ENCODE measurements around the gene LDB2. TPM values are rescaled to one million over a fixed set of nuclear protein-coding genes. Genes with fewer than 3 reads are reported as not detected.

LDB2 gene
- total RNA-seq, 2 donors from 2014 or later, result not detected

GRCh38 chr4:16505267-16505666, 393.2 kb downstream of the LDB2 start:
- no peak for ATAC-seq
- H3K27ac Mint-ChIP-seq, result no peak overlapping the region
- no peaks in the 10 kb centered on the region for H3K36me3 Mint-ChIP-seq (ENCODE audit: low read depth)
- no peak for DNase-seq
- H3K27me3 Mint-ChIP-seq, result no peaks in the 10 kb centered on the region
- H3K9me3 ChIP-seq (ENCODE audit: control insufficient read depth, low read length, poor library complexity, severe bottlenecking), result no peaks in the 10 kb centered on the region
- H3K4me1 Mint-ChIP-seq, result no peaks in the 10 kb centered on the region
- no peak overlapping the region for H3K4me3 Mint-ChIP-seq

- Mint-ChIP-seq H3K27me3 (no peaks in the 10 kb centered on the region), H3K4me1 (no peaks in the 10 kb centered on the region), H3K4me3 (no peak overlapping the region), H3K36me3 (ENCODE audit: low read depth) (no peaks in the 10 kb centered on the region), H3K27ac (no peak overlapping the region)
- no peaks in the 10 kb centered on the region for H3K9me3 ChIP-seq (ENCODE audit: control insufficient read depth, low read length, poor library complexity, severe bottlenecking)
- ATAC-seq (no peak), DNase-seq (no peak)
These were observed 394.9 kb downstream of the LDB2 start for GRCh38 chr4:16503421-16504100.

GRCh38 chr4:16498978-16499377, 399.5 kb downstream of the LDB2 start:
- no peak overlapping the region for H3K27ac Mint-ChIP-seq
- DNase-seq (no peak), ATAC-seq (no peak)
- no peaks in the 10 kb centered on the region for H3K36me3 Mint-ChIP-seq (ENCODE audit: low read depth)
- no peaks in the 10 kb centered on the region for H3K4me1 Mint-ChIP-seq
- no peaks in the 10 kb centered on the region for H3K9me3 ChIP-seq (ENCODE audit: control insufficient read depth, low read length, poor library complexity, severe bottlenecking)
- H3K27me3 Mint-ChIP-seq, result no peaks in the 10 kb centered on the region
- H3K4me3 Mint-ChIP-seq, result no peak overlapping the region

GRCh38 chr4:16496501-16496900, 401.9 kb downstream of the LDB2 start:
- H3K4me3 Mint-ChIP-seq, result no peak overlapping the region
- H3K4me1 Mint-ChIP-seq, result no peaks in the 10 kb centered on the region
- H3K9me3 ChIP-seq (ENCODE audit: control insufficient read depth, low read length, poor library complexity, severe bottlenecking), result no peaks in the 10 kb centered on the region
- no peak for ATAC-seq
- no peak overlapping the region for H3K27ac Mint-ChIP-seq
- no peak for DNase-seq
- H3K27me3 Mint-ChIP-seq, result no peaks in the 10 kb centered on the region
- H3K36me3 Mint-ChIP-seq (ENCODE audit: low read depth), result no peaks in the 10 kb centered on the region

GRCh38 chr4:16492872-16493271, 405.6 kb downstream of the LDB2 start:
- no peaks in the 10 kb centered on the region for H3K27me3 Mint-ChIP-seq
- no peak for ATAC-seq
- H3K9me3 ChIP-seq (ENCODE audit: control insufficient read depth, low read length, poor library complexity, severe bottlenecking), result no peaks in the 10 kb centered on the region
- no peaks in the 10 kb centered on the region for H3K36me3 Mint-ChIP-seq (ENCODE audit: low read depth)
- H3K27ac Mint-ChIP-seq, result no peak overlapping the region
- no peaks in the 10 kb centered on the region for H3K4me1 Mint-ChIP-seq
- DNase-seq, result no peak
- H3K4me3 Mint-ChIP-seq, result no peak overlapping the region

GRCh38 chr4:16489226-16489625, 409.2 kb downstream of the LDB2 start:
- Mint-ChIP-seq H3K27ac (no peak overlapping the region), H3K4me1 (no peaks in the 10 kb centered on the region), H3K4me3 (no peak overlapping the region), H3K27me3 (no peaks in the 10 kb centered on the region), H3K36me3 (ENCODE audit: low read depth) (no peaks in the 10 kb centered on the region)
- ATAC-seq, result no peak
- no peaks in the 10 kb centered on the region for H3K9me3 ChIP-seq (ENCODE audit: control insufficient read depth, low read length, poor library complexity, severe bottlenecking)
- no peak for DNase-seq

GRCh38 chr4:16488084-16488483, 410.4 kb downstream of the LDB2 start:
- no peak overlapping the region for H3K27ac Mint-ChIP-seq

GRCh38 chr4:16484711-16485110, 413.7 kb downstream of the LDB2 start:
- no peak for DNase-seq
- H3K4me3 Mint-ChIP-seq, result no peak overlapping the region
- H3K27me3 Mint-ChIP-seq, result no peaks in the 10 kb centered on the region
- H3K4me1 Mint-ChIP-seq, result no peaks in the 10 kb centered on the region
- no peak for ATAC-seq
- no peaks in the 10 kb centered on the region for H3K9me3 ChIP-seq (ENCODE audit: control insufficient read depth, low read length, poor library complexity, severe bottlenecking)
- H3K27ac Mint-ChIP-seq, result no peak overlapping the region
- no peaks in the 10 kb centered on the region for H3K36me3 Mint-ChIP-seq (ENCODE audit: low read depth)

More at GRCh38 chr4:16488084-16488483, 410.4 kb downstream of the LDB2 start:
- ATAC-seq, result no peak
- Mint-ChIP-seq H3K27me3 (no peaks in the 10 kb centered on the region), H3K4me1 (no peaks in the 10 kb centered on the region), H3K4me3 (no peak overlapping the region), H3K36me3 (ENCODE audit: low read depth) (no peaks in the 10 kb centered on the region)
- no peak for DNase-seq
- no peaks in the 10 kb centered on the region for H3K9me3 ChIP-seq (ENCODE audit: control insufficient read depth, low read length, poor library complexity, severe bottlenecking)

- ATAC-seq (no peak), DNase-seq (no peak)
- H3K4me3 Mint-ChIP-seq, result no peak overlapping the region
- no peaks in the 10 kb centered on the region for H3K36me3 Mint-ChIP-seq (ENCODE audit: low read depth)
- H3K4me1 Mint-ChIP-seq, result no peaks in the 10 kb centered on the region
- H3K27me3 Mint-ChIP-seq, result no peaks in the 10 kb centered on the region
- H3K9me3 ChIP-seq (ENCODE audit: control insufficient read depth, low read length, poor library complexity, severe bottlenecking), result no peaks in the 10 kb centered on the region
- no peak overlapping the region for H3K27ac Mint-ChIP-seq
These were observed 414.9 kb downstream of the LDB2 start for GRCh38 chr4:16483540-16483939.

- Mint-ChIP-seq H3K4me3 (no peak overlapping the region), H3K27ac (no peak overlapping the region), H3K4me1 (no peaks in the 10 kb centered on the region), H3K27me3 (no peaks in the 10 kb centered on the region), H3K36me3 (ENCODE audit: low read depth) (no peaks in the 10 kb centered on the region)
- no peak for ATAC-seq
- no peak for DNase-seq
- H3K9me3 ChIP-seq (ENCODE audit: control insufficient read depth, low read length, poor library complexity, severe bottlenecking), result no peaks in the 10 kb centered on the region
These were observed 418.4 kb downstream of the LDB2 start for GRCh38 chr4:16480011-16480410.

- DNase-seq (no peak), ATAC-seq (no peak)
- Mint-ChIP-seq H3K4me1 (no peaks in the 10 kb centered on the region), H3K27me3 (no peaks in the 10 kb centered on the region), H3K36me3 (ENCODE audit: low read depth) (no peaks in the 10 kb centered on the region), H3K4me3 (no peak overlapping the region), H3K27ac (no peak overlapping the region)
- no peaks in the 10 kb centered on the region for H3K9me3 ChIP-seq (ENCODE audit: control insufficient read depth, low read length, poor library complexity, severe bottlenecking)
These were observed 425.9 kb downstream of the LDB2 start for GRCh38 chr4:16472537-16472936.

- Mint-ChIP-seq H3K27me3 (no peaks in the 10 kb centered on the region), H3K27ac (no peak overlapping the region), H3K36me3 (ENCODE audit: low read depth) (no peaks in the 10 kb centered on the region), H3K4me3 (no peak overlapping the region), H3K4me1 (no peaks in the 10 kb centered on the region)
- H3K9me3 ChIP-seq (ENCODE audit: control insufficient read depth, low read length, poor library complexity, severe bottlenecking), result no peaks in the 10 kb centered on the region
- no peak for DNase-seq
- ATAC-seq, result no peak
These were observed 431.4 kb downstream of the LDB2 start for GRCh38 chr4:16467061-16467460.

- Mint-ChIP-seq H3K27me3 (no peaks in the 10 kb centered on the region), H3K4me3 (no peak overlapping the region), H3K36me3 (ENCODE audit: low read depth) (no peaks in the 10 kb centered on the region), H3K4me1 (no peaks in the 10 kb centered on the region), H3K27ac (no peak overlapping the region)
- ATAC-seq (no peak), DNase-seq (no peak)
- H3K9me3 ChIP-seq (ENCODE audit: control insufficient read depth, low read length, poor library complexity, severe bottlenecking), result no peaks in the 10 kb centered on the region
These were observed 431.9 kb downstream of the LDB2 start for GRCh38 chr4:16466581-16466980.

- no peak overlapping the region for H3K4me3 Mint-ChIP-seq
- no peaks in the 10 kb centered on the region for H3K27me3 Mint-ChIP-seq
- H3K9me3 ChIP-seq (ENCODE audit: control insufficient read depth, low read length, poor library complexity, severe bottlenecking), result no peaks in the 10 kb centered on the region
- DNase-seq, result no peak
- H3K27ac Mint-ChIP-seq, result no peak overlapping the region
- no peaks in the 10 kb centered on the region for H3K36me3 Mint-ChIP-seq (ENCODE audit: low read depth)
- H3K4me1 Mint-ChIP-seq, result no peaks in the 10 kb centered on the region
- ATAC-seq, result no peak
These were observed 433.8 kb downstream of the LDB2 start for GRCh38 chr4:16464651-16465050.

All from T-helper 17 cell (primary cell).